ENCODE results near the gene HAPSTR1.

HAPSTR1 gene

DNA sequence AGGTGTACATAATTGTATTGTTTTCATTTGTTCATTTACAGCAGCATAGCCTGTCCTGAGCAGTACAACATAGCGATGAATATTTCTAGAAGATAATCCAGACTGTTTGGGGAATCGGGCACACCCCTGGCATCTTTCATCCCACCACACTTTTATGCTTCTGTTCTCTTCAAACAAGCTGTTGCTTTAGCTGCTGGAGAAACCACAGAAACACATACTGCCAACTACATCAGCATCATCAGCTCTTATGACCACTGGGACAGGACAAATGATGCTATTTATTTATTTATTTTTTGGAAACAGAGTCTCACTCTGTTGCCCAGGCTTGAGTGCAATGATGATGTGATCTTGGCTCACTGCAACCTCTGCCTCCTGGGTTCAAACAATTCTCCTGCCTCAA lies 22.6 kb upstream of the HAPSTR1 start (continued):
- TF ChIP-seq, protein P1, sequence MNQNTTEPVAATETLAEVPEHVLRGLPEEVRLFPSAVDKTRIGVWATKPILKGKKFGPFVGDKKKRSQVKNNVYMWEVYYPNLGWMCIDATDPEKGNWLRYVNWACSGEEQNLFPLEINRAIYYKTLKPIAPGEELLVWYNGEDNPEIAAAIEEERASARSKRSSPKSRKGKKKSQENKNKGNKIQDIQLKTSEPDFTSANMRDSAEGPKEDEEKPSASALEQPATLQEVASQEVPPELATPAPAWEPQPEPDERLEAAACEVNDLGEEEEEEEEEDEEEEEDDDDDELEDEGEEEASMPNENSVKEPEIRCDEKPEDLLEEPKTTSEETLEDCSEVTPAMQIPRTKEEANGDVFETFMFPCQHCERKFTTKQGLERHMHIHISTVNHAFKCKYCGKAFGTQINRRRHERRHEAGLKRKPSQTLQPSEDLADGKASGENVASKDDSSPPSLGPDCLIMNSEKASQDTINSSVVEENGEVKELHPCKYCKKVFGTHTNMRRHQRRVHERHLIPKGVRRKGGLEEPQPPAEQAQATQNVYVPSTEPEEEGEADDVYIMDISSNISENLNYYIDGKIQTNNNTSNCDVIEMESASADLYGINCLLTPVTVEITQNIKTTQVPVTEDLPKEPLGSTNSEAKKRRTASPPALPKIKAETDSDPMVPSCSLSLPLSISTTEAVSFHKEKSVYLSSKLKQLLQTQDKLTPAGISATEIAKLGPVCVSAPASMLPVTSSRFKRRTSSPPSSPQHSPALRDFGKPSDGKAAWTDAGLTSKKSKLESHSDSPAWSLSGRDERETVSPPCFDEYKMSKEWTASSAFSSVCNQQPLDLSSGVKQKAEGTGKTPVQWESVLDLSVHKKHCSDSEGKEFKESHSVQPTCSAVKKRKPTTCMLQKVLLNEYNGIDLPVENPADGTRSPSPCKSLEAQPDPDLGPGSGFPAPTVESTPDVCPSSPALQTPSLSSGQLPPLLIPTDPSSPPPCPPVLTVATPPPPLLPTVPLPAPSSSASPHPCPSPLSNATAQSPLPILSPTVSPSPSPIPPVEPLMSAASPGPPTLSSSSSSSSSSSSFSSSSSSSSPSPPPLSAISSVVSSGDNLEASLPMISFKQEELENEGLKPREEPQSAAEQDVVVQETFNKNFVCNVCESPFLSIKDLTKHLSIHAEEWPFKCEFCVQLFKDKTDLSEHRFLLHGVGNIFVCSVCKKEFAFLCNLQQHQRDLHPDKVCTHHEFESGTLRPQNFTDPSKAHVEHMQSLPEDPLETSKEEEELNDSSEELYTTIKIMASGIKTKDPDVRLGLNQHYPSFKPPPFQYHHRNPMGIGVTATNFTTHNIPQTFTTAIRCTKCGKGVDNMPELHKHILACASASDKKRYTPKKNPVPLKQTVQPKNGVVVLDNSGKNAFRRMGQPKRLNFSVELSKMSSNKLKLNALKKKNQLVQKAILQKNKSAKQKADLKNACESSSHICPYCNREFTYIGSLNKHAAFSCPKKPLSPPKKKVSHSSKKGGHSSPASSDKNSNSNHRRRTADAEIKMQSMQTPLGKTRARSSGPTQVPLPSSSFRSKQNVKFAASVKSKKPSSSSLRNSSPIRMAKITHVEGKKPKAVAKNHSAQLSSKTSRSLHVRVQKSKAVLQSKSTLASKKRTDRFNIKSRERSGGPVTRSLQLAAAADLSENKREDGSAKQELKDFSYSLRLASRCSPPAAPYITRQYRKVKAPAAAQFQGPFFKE (tag by site-specific recombination; IDR thresholded peaks at IDR 0.05; ENCODE audit: borderline replicate concordance), result no peak

DNA sequence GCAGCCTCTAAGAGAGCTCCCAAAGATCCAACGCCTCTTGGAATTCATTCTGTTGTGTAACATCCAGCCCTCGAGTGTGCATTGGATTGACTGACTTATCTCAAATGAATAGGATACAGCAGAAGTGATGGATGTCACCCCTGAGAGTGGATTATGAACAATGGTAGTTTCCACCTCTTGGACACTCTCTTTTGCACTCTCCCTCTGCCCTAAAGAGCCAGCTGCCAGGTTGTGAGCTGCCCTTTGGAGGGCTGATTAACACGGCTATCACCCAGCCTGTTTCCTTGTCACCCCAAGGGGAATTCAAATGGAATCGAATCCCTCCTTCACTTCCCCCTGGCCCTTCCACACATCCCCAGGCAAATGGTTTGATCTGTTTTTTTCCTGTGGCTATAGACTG lies 21.2 kb upstream of the HAPSTR1 start:
- Histone ChIP-seq H3K4me1 (ENCODE audit: control insufficient read depth, insufficient read depth, low read length) (no peaks in the 10 kb centered on the region), H3K36me3 (ENCODE audit: control insufficient read depth in 2 of 2, insufficient read depth in 1 of 2, low read length in 2 of 2) (no peaks in the 10 kb centered on the region), H3K4me3 (ENCODE audit: low read depth, low read length) (no peak overlapping the region), H3K9me3 (ENCODE audit: control insufficient read depth, insufficient read depth, low read depth, low read length) (no peaks in the 10 kb centered on the region), H3K27ac (ENCODE audit: extremely low read depth, low read depth, low read length) (no peak overlapping the region)
- TF ChIP-seq, protein P2, sequence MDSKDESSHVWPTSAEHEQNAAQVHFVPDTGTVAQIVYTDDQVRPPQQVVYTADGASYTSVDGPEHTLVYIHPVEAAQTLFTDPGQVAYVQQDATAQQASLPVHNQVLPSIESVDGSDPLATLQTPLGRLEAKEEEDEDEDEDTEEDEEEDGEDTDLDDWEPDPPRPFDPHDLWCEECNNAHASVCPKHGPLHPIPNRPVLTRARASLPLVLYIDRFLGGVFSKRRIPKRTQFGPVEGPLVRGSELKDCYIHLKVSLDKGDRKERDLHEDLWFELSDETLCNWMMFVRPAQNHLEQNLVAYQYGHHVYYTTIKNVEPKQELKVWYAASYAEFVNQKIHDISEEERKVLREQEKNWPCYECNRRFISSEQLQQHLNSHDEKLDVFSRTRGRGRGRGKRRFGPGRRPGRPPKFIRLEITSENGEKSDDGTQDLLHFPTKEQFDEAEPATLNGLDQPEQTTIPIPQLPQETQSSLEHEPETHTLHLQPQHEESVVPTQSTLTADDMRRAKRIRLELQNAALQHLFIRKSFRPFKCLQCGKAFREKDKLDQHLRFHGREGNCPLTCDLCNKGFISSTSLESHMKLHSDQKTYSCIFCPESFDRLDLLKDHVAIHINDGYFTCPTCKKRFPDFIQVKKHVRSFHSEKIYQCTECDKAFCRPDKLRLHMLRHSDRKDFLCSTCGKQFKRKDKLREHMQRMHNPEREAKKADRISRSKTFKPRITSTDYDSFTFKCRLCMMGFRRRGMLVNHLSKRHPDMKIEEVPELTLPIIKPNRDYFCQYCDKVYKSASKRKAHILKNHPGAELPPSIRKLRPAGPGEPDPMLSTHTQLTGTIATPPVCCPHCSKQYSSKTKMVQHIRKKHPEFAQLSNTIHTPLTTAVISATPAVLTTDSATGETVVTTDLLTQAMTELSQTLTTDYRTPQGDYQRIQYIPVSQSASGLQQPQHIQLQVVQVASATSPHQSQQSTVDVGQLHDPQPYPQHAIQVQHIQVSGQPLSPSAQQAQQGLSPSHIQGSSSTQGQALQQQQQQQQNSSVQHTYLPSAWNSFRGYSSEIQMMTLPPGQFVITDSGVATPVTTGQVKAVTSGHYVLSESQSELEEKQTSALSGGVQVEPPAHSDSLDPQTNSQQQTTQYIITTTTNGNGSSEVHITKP (tag by site-specific recombination; IDR thresholded peaks at IDR 0.05), result peak; percentile 89
- no peak for TF ChIP-seq ZNF518A (tag by site-specific recombination; conservative IDR thresholded peaks at IDR 0.05; ENCODE audit: low read depth)
- CTCF ChIA-PET, result interaction anchor here (0.6 kb wide), 1 partner anchor 16 kb away, joined by 3 read pairs; no protein-coding TSS in a partner anchor
- POLR2A ChIA-PET, result interaction anchor here (1.4 kb wide), 1 partner anchor 21 kb away, joined by 4 read pairs; the partner anchor contains the start of gene HAPSTR1

- Histone ChIP-seq H3K9me3 (ENCODE audit: control insufficient read depth, insufficient read depth, low read depth, low read length) (no peaks in the 10 kb centered on the region), H3K36me3 (ENCODE audit: control insufficient read depth in 2 of 2, insufficient read depth in 1 of 2, low read length in 2 of 2) (no peaks in the 10 kb centered on the region), H3K4me3 (ENCODE audit: low read depth, low read length) (no peak overlapping the region), H3K27ac (ENCODE audit: extremely low read depth, low read depth, low read length) (no peak overlapping the region), H3K4me1 (ENCODE audit: control insufficient read depth, insufficient read depth, low read length) (no peaks in the 10 kb centered on the region)
- CTCF ChIA-PET, result interaction anchor here (0.6 kb wide), 1 partner anchor 64 kb away, joined by 3 read pairs; no protein-coding TSS in a partner anchor
- POLR2A ChIA-PET, result interaction anchor here (0.9 kb wide), 1 partner anchor 20 kb away, joined by 3 read pairs; the partner anchor contains the start of gene HAPSTR1
- TF ChIP-seq ZBTB8A (tag by site-specific recombination; IDR thresholded peaks at IDR 0.05) (no peak), ZNF24 (tag by site-specific recombination; IDR thresholded peaks at IDR 0.05) (no peak), ZNF560 (tag by site-specific recombination; IDR thresholded peaks at IDR 0.05; ENCODE audit: borderline replicate concordance) (no peak), BCL6B (tag by site-specific recombination; IDR thresholded peaks at IDR 0.05) (no peak), ATF2 (tag by site-specific recombination; IDR thresholded peaks at IDR 0.05; ENCODE audit: low read depth) (no peak), ZNF341 (tag by site-specific recombination; IDR thresholded peaks at IDR 0.05; ENCODE audit: low read depth) (no peak), ZNF138 (tag by site-specific recombination; IDR thresholded peaks at IDR 0.05; ENCODE audit: borderline replicate concordance) (no peak), ZNF561 (tag by site-specific recombination; IDR thresholded peaks at IDR 0.05; ENCODE audit: borderline replicate concordance) (no peak), ZSCAN30 (tag by site-specific recombination; IDR thresholded peaks at IDR 0.05) (no peak), ZNF433 (tag by site-specific recombination; IDR thresholded peaks at IDR 0.05; ENCODE audit: low read depth) (no peak)
Observed at GRCh38 chr16:9071377-9071776, 20.1 kb upstream of the HAPSTR1 start.

Data from HEK293 (cell line).